ENCODE results near the gene INTS15.

- no peak for TF ChIP-seq ZNF274 (IDR thresholded peaks at IDR 0.05; ENCODE audit: low read depth, low read length)
- TF ChIP-seq SUZ12 (IDR thresholded peaks at IDR 0.05; ENCODE audit: extremely low read depth, insufficient read depth, insufficient read length) = no peak
- no peak for TF ChIP-seq YY1 (IDR thresholded peaks at IDR 0.05; ENCODE audit: insufficient read depth, insufficient read length)
These were observed 63.5 kb downstream of the INTS15 start for GRCh38 chr7:6653071-6654003.

Measured in NT2/D1 (cell line).